ENCODE measurements around the gene SLAIN1.

DNA sequence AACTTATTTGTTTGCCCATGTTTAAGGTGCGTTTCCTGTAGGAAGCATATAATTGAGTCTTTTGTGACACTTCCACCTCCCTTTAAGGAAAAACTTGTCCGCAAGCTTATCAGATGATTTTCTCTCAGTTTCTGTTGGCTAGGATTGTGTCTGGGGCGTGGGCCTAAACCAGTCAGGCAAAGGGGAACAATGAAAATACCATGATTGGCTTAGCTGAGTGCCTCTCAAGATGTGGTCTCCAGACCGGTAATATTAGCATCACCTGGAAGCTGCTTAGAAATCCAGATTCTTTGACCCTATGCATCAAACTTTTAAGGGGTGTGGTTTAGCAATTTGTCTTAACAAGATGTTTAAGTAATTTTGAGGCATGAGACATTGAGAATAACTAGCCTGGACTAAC is 20.0 kb downstream of the SLAIN1 start:
- TF ChIP-seq, protein P1, sequence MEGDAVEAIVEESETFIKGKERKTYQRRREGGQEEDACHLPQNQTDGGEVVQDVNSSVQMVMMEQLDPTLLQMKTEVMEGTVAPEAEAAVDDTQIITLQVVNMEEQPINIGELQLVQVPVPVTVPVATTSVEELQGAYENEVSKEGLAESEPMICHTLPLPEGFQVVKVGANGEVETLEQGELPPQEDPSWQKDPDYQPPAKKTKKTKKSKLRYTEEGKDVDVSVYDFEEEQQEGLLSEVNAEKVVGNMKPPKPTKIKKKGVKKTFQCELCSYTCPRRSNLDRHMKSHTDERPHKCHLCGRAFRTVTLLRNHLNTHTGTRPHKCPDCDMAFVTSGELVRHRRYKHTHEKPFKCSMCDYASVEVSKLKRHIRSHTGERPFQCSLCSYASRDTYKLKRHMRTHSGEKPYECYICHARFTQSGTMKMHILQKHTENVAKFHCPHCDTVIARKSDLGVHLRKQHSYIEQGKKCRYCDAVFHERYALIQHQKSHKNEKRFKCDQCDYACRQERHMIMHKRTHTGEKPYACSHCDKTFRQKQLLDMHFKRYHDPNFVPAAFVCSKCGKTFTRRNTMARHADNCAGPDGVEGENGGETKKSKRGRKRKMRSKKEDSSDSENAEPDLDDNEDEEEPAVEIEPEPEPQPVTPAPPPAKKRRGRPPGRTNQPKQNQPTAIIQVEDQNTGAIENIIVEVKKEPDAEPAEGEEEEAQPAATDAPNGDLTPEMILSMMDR (IDR thresholded peaks at IDR 0.05), result no peak
- no peak for TF ChIP-seq POLR2A (IDR thresholded peaks at IDR 0.05)

All from Peyer's patch (tissue), 4 donors.